Activated B cell treated with CpG ODN at 0.5 μM for 24 hours (primary cell): Measurements from ENCODE around the gene PTPRK. TPM values are rescaled to one million over a fixed set of nuclear protein-coding genes. Genes with fewer than 3 reads are reported as not detected.
A peak's percentile ranks its signal among the peaks of the same experiment; 100 is the strongest.

Experiments
- ATAC-seq: fragments of 200-7000 bp; cut with Tn5 transposase; one replicate; pipeline ENCODE4 v1.10.0; 2021; ENCODE audit warnings: low read depth, mild to moderate bottlenecking, moderate library complexity
- CTCF ChIA-PET: fragments of 350-600 bp; sonication (Branson Sonifier 250); formaldehyde crosslinking; loops from one replicate; lab custom pipeline; 2021; ENCODE audit warnings: antibody characterized with exemption; lab: Charles Lee
- POLR2A ChIA-PET: fragments of 350-600 bp; sonication (Branson Sonifier 250); formaldehyde crosslinking; loops from one replicate; lab custom pipeline; 2021; ENCODE audit warnings: antibody characterized with exemption; lab: Charles Lee
- DNase-seq: peaks from one replicate; pipeline ENCODE4 v3.0.0; 2022
- H3K27ac Mint-ChIP-seq: one replicate; pipeline ENCODE4 v1.8.0; 2020; ENCODE audit warnings: mixed read lengths
- H3K27me3 Mint-ChIP-seq: one replicate; pipeline ENCODE4 v1.8.0; 2021; ENCODE audit warnings: mixed read lengths
- H3K36me3 Mint-ChIP-seq: one replicate; pipeline ENCODE4 v1.8.0; 2021; ENCODE audit warnings: low read depth, mixed read lengths
- H3K4me1 Mint-ChIP-seq: one replicate; pipeline ENCODE4 v1.8.0; 2021; ENCODE audit warnings: mixed read lengths
- H3K4me3 Mint-ChIP-seq: one replicate; pipeline ENCODE4 v1.8.0; 2020; ENCODE audit warnings: mild to moderate bottlenecking, mixed read lengths
- H3K9me3 Mint-ChIP-seq: one replicate; pipeline ENCODE4 v1.8.0; 2020; ENCODE audit warnings: mixed read lengths
- intact Hi-C: fragments of 100-400 bp; cut with micrococcal nuclease; formaldehyde crosslinking; loops from one replicate; pipeline ENCODE4 v1.15.1; 2024
- total RNA-seq: library from RNA; stranded (reverse); gene quantifications from 2 replicates; pipeline ENCODE4 v1.2.3, GENCODE V29; 2022
- TF ChIP-seq, protein P1 (sequence below): fragments of 200-600 bp; IDR thresholded peaks from one replicate; pipeline ENCODE4 v1.8.0; 2022; ENCODE audit warnings: antibody characterized with exemption, mild to moderate bottlenecking

The PTPRK gene
- total RNA-seq, 1 donor from 2014 or later: 14.2 TPM

DNA sequence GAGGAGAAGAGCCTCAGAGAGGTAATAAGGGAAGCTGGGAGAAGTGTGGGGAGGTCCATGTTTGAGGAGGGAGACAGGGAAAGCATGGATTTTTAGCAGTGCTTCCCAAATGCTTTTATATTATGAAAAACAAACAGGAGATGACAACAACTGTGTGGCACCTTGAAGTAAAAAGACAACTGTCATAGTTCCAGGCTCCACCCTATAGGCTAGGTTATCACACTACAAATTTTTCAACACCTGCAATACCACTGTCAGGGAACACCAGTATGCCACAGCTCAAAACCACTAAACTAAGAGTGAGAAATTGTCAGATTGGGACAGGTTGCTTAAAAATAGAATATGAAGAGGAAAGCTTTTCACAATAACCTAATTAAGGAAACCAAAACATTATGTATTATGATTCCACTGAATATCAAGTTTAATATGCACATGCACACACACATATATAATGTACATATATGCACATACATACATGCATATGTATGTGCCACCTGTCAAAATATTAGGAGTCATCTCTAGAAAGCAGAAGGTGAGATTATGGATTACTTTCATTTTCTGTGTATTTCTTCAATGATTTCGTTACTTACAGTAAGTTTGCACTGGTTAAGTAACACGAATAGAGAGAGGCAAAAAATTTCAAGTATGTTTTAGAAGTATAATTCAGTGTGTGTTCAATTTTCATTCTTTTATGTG lies 261.2 kb downstream of the PTPRK start:
- peak overlapping the region; percentile 72 for H3K4me3 Mint-ChIP-seq
- no peak overlapping the region for H3K27ac Mint-ChIP-seq
- no peaks in the 10 kb centered on the region for H3K27me3 Mint-ChIP-seq
- ATAC-seq (peak; percentile 37), DNase-seq (no peak)
- TF ChIP-seq, protein P1, sequence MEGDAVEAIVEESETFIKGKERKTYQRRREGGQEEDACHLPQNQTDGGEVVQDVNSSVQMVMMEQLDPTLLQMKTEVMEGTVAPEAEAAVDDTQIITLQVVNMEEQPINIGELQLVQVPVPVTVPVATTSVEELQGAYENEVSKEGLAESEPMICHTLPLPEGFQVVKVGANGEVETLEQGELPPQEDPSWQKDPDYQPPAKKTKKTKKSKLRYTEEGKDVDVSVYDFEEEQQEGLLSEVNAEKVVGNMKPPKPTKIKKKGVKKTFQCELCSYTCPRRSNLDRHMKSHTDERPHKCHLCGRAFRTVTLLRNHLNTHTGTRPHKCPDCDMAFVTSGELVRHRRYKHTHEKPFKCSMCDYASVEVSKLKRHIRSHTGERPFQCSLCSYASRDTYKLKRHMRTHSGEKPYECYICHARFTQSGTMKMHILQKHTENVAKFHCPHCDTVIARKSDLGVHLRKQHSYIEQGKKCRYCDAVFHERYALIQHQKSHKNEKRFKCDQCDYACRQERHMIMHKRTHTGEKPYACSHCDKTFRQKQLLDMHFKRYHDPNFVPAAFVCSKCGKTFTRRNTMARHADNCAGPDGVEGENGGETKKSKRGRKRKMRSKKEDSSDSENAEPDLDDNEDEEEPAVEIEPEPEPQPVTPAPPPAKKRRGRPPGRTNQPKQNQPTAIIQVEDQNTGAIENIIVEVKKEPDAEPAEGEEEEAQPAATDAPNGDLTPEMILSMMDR: no peak
- H3K4me1 Mint-ChIP-seq: peaks cover 20% of the 10 kb centered on the region
- no peaks in the 10 kb centered on the region for H3K9me3 Mint-ChIP-seq
- CTCF ChIA-PET: no interaction called here
- POLR2A ChIA-PET: no interaction called here
- no peaks in the 10 kb centered on the region for H3K36me3 Mint-ChIP-seq
- intact Hi-C loops: loop anchor here (2.0 kb wide), 1 partner anchor 18 kb away; no protein-coding TSS in a partner anchor

DNA sequence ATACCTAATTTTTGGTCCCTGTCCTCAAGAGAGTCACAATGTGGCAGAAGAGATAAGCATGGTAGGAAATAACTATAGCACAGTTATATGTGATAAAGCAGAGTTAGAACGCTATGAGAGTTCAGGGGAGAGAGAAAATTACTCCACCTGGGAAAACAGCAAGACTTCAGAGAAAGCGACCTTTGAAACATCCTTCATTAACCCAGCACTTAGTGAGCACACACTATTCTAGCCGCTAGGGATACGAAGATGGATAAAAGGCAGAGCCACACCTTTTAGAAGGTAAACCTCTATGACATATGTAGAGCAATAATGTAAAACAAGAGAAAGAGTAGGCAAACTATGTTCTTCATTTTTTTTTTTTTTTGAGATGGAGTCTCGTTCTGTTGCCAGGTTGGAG lies 264.3 kb downstream of the PTPRK start:
- Mint-ChIP-seq H3K4me3 (no peak overlapping the region), H3K9me3 (no peaks in the 10 kb centered on the region), H3K36me3 (no peaks in the 10 kb centered on the region), H3K27me3 (no peaks in the 10 kb centered on the region), H3K4me1 (peaks cover 20% of the 10 kb centered on the region), H3K27ac (no peak overlapping the region)
- TF ChIP-seq, protein P1: no peak
- ATAC-seq (no peak), DNase-seq (no peak)
- intact Hi-C loops: no loop called here
- POLR2A ChIA-PET: no interaction called here
- CTCF ChIA-PET: no interaction called here

DNA sequence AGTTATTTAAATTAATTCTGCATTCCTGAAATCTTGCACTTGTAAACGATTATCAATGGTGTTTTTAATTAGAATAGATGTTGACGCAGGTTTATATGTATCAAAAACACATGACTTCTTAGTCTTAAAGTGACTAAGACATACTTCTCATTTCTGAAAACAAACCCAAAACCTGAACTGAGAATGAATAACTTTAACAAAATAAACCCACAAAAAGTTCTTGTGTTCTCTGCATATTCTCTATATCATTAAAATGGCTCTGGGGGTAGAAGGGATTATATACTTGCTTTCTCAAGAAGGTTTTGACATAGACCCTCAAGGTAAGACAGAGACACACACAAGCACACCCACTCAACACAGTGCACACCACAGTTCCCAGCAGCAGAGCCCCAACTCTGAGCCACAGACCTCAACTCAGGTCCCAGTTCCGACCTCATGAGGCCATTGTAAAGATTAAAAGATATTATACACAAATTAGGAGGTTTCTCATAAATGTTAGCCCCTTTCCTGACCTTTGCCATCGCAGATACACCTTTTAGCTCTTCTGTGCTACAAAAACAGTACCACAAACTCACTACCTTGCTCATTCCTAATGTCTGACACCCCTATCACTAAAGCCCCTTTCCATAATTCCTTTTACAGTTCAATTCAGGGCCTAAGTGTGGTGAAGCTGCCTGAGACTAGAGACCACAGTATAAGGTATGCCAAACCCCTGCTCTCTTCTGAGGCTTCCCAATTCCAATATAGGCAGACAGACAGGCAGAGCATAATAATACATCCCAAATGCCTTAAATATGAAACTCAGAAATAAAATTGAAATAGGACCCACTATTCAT lies 267.8 kb downstream of the PTPRK start:
- H3K4me1 Mint-ChIP-seq: no peaks in the 10 kb centered on the region
- CTCF ChIA-PET: no interaction called here
- H3K4me3 Mint-ChIP-seq: no peak overlapping the region
- no peaks in the 10 kb centered on the region for H3K36me3 Mint-ChIP-seq
- H3K27me3 Mint-ChIP-seq: no peaks in the 10 kb centered on the region
- intact Hi-C loops: no loop called here
- no peak for ATAC-seq
- no peaks in the 10 kb centered on the region for H3K9me3 Mint-ChIP-seq
- DNase-seq: no peak
- POLR2A ChIA-PET: no interaction called here
- H3K27ac Mint-ChIP-seq: no peak overlapping the region
- TF ChIP-seq, protein P1: no peak

DNA sequence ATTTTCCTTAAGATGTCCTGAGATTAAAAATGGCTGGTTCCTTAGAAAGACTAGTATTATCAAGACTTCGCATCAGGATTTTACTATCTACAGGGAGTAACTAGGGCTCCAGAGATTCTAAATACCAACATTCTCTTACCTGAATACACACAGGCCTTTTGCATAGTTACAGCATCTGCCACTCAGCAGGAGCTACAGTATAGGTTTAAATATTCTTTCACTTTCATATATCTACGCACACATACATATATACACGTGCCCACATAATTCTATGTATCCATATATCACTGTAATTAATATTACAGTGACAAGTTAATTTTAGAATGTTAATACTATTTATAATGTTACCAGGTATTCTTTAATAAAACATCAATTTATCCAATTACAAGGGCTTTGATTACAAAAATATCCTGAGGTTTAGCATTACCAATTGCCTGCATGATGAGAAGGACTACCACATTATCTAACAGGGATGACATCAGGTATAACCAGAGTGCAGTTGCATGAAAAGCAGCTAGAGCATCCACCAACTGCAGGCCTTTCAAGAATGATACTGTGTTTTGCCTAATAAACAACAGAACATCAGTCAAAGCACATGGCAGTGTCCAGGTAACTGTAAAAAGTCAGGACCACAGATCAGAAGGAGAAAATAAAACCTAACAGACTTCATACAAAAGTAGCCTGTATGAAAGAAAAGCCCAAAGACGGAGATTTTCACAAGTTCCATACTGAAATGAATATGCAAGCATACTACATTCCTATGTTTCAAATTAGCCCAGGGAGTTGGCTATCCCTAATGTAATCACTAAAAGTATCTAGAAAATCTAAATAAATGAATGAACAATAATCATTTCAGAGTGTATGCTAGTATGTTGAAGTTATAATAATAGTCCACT lies 268.7 kb downstream of the PTPRK start:
- ChIA-PET CTCF (no interaction called here), POLR2A (no interaction called here)
- H3K4me3 Mint-ChIP-seq: no peak overlapping the region
- TF ChIP-seq, protein P1: no peak
- ATAC-seq: no peak
- H3K4me1 Mint-ChIP-seq: no peaks in the 10 kb centered on the region
- intact Hi-C loops: no loop called here
- H3K36me3 Mint-ChIP-seq: no peaks in the 10 kb centered on the region
- no peaks in the 10 kb centered on the region for H3K27me3 Mint-ChIP-seq
- H3K9me3 Mint-ChIP-seq: no peaks in the 10 kb centered on the region
- DNase-seq: no peak
- H3K27ac Mint-ChIP-seq: no peak overlapping the region
